Measurements from ENCODE around the gene PLXNC1.

- TF ChIP-seq CTCF (conservative IDR thresholded peaks at IDR 0.05; ENCODE audit: low read length) (no peak), EZH2phosphoT487 (IDR thresholded peaks at IDR 0.05; ENCODE audit: borderline replicate concordance) (no peak)
Observed at GRCh38 chr12:94109160-94109559, 39.2 kb upstream of the PLXNC1 start.

All from Loucy (cell line).